Measurements from ENCODE around the gene GPHN.

GPHN gene

GRCh38 chr14:66476964-66477363, 31.0 kb upstream of the GPHN start:
- Histone ChIP-seq H3K9me3 (ENCODE audit: control extremely low read depth in 1 of 5, control insufficient read depth in 4 of 5, insufficient read depth in 2 of 5, low read depth in 1 of 5, low read length in 4 of 5) (peaks cover 0 to 3% (median 2%) of the 10 kb centered on the region in 5 experiments), H3K27me3 (replicated peaks in 2 of 5; ENCODE audit: control insufficient read depth in 4 of 5, insufficient read depth in 5 of 5, low read length in 4 of 5) (no peaks in the 10 kb centered on the region), H3K4me1 (ENCODE audit: control extremely low read depth in 1 of 4, control insufficient read depth in 4 of 4, insufficient read depth in 4 of 4, low read length in 3 of 4) (peaks cover 0 to 10% (median 4%) of the 10 kb centered on the region in 4 experiments), H3K4me3 (ENCODE audit: control insufficient read depth in 1 of 7, extremely low read depth in 1 of 7, insufficient read depth in 4 of 7, low read depth in 2 of 7, low read length in 6 of 7) (no peak overlapping the region), H3K36me3 (ENCODE audit: control insufficient read depth in 4 of 4, insufficient read depth in 4 of 4, low read length in 3 of 4) (no peaks in the 10 kb centered on the region), H3K27ac (ENCODE audit: insufficient read depth in 1 of 2, low read depth in 1 of 2, low read length in 2 of 2, poor library complexity in 1 of 2, severe bottlenecking in 2 of 2) (no peak overlapping the region)
- 0% methylated on average over 1 of the region's 1 CpG for WGBS (ENCODE audit: insufficient coverage)
- POLR2A ChIA-PET: no interaction called here
- CTCF ChIA-PET: interaction anchor here (1.4 to 1.6 kb wide), 2 partner anchors 18 to 20 kb away, joined by 3 read pairs; no protein-coding TSS in a partner anchor
- DNase-seq: peak; percentile 28 to 76 (median 64)

DNA sequence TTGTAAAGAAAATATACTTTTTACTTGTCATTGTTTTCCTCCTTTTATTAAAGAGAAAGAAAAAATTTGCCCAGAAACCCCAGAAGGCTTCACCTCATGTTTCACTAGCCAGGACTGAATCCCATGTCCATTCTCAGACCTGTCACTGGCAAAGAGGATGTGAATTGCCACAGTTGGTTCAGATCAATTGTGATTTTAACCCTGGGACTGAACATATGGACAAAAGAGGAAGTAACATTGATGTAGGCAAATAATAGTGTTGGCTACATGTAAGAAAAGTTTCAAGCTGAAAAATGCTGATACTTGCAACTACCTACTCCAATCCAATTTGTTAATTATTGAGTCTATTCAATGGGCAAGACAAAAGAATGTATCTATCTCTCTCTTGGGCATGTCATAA, 30.4 kb upstream of the GPHN start:
- Histone ChIP-seq H3K27me3 (replicated peaks in 2 of 5; ENCODE audit: control insufficient read depth in 4 of 5, insufficient read depth in 5 of 5, low read length in 4 of 5) (no peaks in the 10 kb centered on the region), H3K36me3 (ENCODE audit: control insufficient read depth in 4 of 4, insufficient read depth in 4 of 4, low read length in 3 of 4) (no peaks in the 10 kb centered on the region), H3K4me3 (ENCODE audit: control insufficient read depth in 1 of 7, extremely low read depth in 1 of 7, insufficient read depth in 4 of 7, low read depth in 2 of 7, low read length in 6 of 7) (no peak overlapping the region), H3K4me1 (ENCODE audit: control extremely low read depth in 1 of 4, control insufficient read depth in 4 of 4, insufficient read depth in 4 of 4, low read length in 3 of 4) (peaks cover 0 to 10% (median 4%) of the 10 kb centered on the region in 4 experiments), H3K27ac (ENCODE audit: insufficient read depth in 1 of 2, low read depth in 1 of 2, low read length in 2 of 2, poor library complexity in 1 of 2, severe bottlenecking in 2 of 2) (no peak overlapping the region), H3K9me3 (ENCODE audit: control extremely low read depth in 1 of 5, control insufficient read depth in 4 of 5, insufficient read depth in 2 of 5, low read depth in 1 of 5, low read length in 4 of 5) (peaks cover 0 to 3% (median 2%) of the 10 kb centered on the region in 5 experiments)
- CTCF ChIA-PET: interaction anchor here (1.6 kb wide), 1 partner anchor 18 kb away, joined by 3 read pairs; no protein-coding TSS in a partner anchor
- POLR2A ChIA-PET: no interaction called here
- peak in 2 of 3 donors; percentile 59 to 77 for DNase-seq

- DNase-seq: no peak
- H3K27ac ChIP-seq (ENCODE audit: insufficient read depth in 1 of 2, low read depth in 1 of 2, low read length in 2 of 2, poor library complexity in 1 of 2, severe bottlenecking in 2 of 2): no peak overlapping the region
- no peaks in the 10 kb centered on the region for H3K9me3 ChIP-seq (ENCODE audit: control extremely low read depth in 1 of 5, control insufficient read depth in 4 of 5, insufficient read depth in 2 of 5, low read depth in 1 of 5, low read length in 4 of 5)
- WGBS (ENCODE audit: insufficient coverage): no CpG with 5 or more reads among the region's 2 CpGs
- H3K36me3 ChIP-seq (ENCODE audit: control insufficient read depth in 4 of 4, insufficient read depth in 4 of 4, low read length in 3 of 4): no peaks in the 10 kb centered on the region
- H3K4me3 ChIP-seq (ENCODE audit: control insufficient read depth in 1 of 7, extremely low read depth in 1 of 7, insufficient read depth in 4 of 7, low read depth in 2 of 7, low read length in 6 of 7): no peak overlapping the region
- ChIA-PET POLR2A (no interaction called here), CTCF (no interaction called here)
- no peaks in the 10 kb centered on the region for H3K27me3 ChIP-seq (replicated peaks in 2 of 5; ENCODE audit: control insufficient read depth in 4 of 5, insufficient read depth in 5 of 5, low read length in 4 of 5)
- peaks cover 5 to 24% (median 14%) of the 10 kb centered on the region in 4 experiments for H3K4me1 ChIP-seq (ENCODE audit: control extremely low read depth in 1 of 4, control insufficient read depth in 4 of 4, insufficient read depth in 4 of 4, low read length in 3 of 4)
These were observed 25.1 kb upstream of the GPHN start for GRCh38 chr14:66482873-66483272.

GRCh38 chr14:66483322-66483721, 24.6 kb upstream of the GPHN start:
- H3K27me3 ChIP-seq (replicated peaks in 2 of 5; ENCODE audit: control insufficient read depth in 4 of 5, insufficient read depth in 5 of 5, low read length in 4 of 5): no peaks in the 10 kb centered on the region
- H3K4me1 ChIP-seq (ENCODE audit: control extremely low read depth in 1 of 4, control insufficient read depth in 4 of 4, insufficient read depth in 4 of 4, low read length in 3 of 4): peaks cover 5 to 25% (median 16%) of the 10 kb centered on the region in 4 experiments
- no peak overlapping the region for H3K27ac ChIP-seq (ENCODE audit: insufficient read depth in 1 of 2, low read depth in 1 of 2, low read length in 2 of 2, poor library complexity in 1 of 2, severe bottlenecking in 2 of 2)
- no peak overlapping the region for H3K4me3 ChIP-seq (ENCODE audit: control insufficient read depth in 1 of 7, extremely low read depth in 1 of 7, insufficient read depth in 4 of 7, low read depth in 2 of 7, low read length in 6 of 7)
- H3K9me3 ChIP-seq (ENCODE audit: control extremely low read depth in 1 of 5, control insufficient read depth in 4 of 5, insufficient read depth in 2 of 5, low read depth in 1 of 5, low read length in 4 of 5): no peaks in the 10 kb centered on the region
- ChIA-PET POLR2A (no interaction called here), CTCF (no interaction called here)
- WGBS (ENCODE audit: insufficient coverage): 89% methylated on average over 1 of the region's 1 CpG
- H3K36me3 ChIP-seq (ENCODE audit: control insufficient read depth in 4 of 4, insufficient read depth in 4 of 4, low read length in 3 of 4): no peaks in the 10 kb centered on the region
- no peak for DNase-seq

- WGBS (ENCODE audit: insufficient coverage): no CpG with 5 or more reads among the region's 3 CpGs
- H3K9me3 ChIP-seq (ENCODE audit: control extremely low read depth in 1 of 5, control insufficient read depth in 4 of 5, insufficient read depth in 2 of 5, low read depth in 1 of 5, low read length in 4 of 5): no peaks in the 10 kb centered on the region
These were observed 22.9 kb upstream of the GPHN start for GRCh38 chr14:66485029-66485428.

DNA sequence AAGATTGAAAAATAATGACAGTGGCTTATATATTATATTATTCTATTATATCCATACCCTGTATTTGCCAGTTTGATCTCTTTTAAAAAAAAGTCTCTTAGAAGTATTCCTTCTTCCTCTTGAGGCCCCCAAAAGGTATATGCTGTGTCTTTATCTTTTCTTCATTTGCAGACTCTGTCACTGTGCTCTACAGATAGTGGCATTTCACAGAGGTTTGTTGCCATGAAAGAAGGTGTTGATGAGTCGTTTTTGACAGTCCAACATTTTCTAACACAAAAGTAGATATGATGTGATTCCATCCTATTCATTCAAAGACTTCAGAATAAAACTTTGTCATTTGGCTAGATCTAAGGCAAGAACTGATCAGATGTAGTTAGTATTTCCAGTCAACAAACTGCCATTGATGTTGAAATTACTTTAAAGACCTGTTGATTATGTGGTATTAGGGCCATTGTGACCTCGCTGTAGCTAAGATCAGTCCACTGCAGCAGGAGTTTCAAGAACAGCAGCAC, 22.0 kb upstream of the GPHN start, which contains the start of gene CCDC196:
TSS of gene CCDC196 (plus strand) at position 462 of the 512 bp plus-strand sequence. CDS start 132 bp downstream, outside the sequence.
- Histone ChIP-seq H3K4me3 (ENCODE audit: control insufficient read depth in 1 of 7, extremely low read depth in 1 of 7, insufficient read depth in 4 of 7, low read depth in 2 of 7, low read length in 6 of 7) (no peak within 1 kb of the TSS), H3K27ac (ENCODE audit: insufficient read depth in 1 of 2, low read depth in 1 of 2, low read length in 2 of 2, poor library complexity in 1 of 2, severe bottlenecking in 2 of 2) (no peak within 1 kb of the TSS), H3K36me3 (ENCODE audit: control insufficient read depth in 4 of 4, insufficient read depth in 4 of 4, low read length in 3 of 4) (no peaks in the 10 kb centered on the region), H3K27me3 (replicated peaks in 2 of 5; ENCODE audit: control insufficient read depth in 4 of 5, insufficient read depth in 5 of 5, low read length in 4 of 5) (no peaks in the 10 kb centered on the region), H3K4me1 (ENCODE audit: control extremely low read depth in 1 of 4, control insufficient read depth in 4 of 4, insufficient read depth in 4 of 4, low read length in 3 of 4) (peaks cover 5 to 19% (median 17%) of the 10 kb centered on the region in 4 experiments), H3K9me3 (ENCODE audit: control extremely low read depth in 1 of 5, control insufficient read depth in 4 of 5, insufficient read depth in 2 of 5, low read depth in 1 of 5, low read length in 4 of 5) (no peaks in the 10 kb centered on the region)
- ChIA-PET POLR2A (no interaction called here), CTCF (interaction anchor here (0.9 kb wide), 1 partner anchor 15 kb away, joined by 3 read pairs; no protein-coding TSS in a partner anchor)
- DNase-seq: no peak
- WGBS (ENCODE audit: insufficient coverage): 83% methylated on average over 1 of the region's 2 CpGs

More at GRCh38 chr14:66485029-66485428, 22.9 kb upstream of the GPHN start:
- no peak overlapping the region for H3K27ac ChIP-seq (ENCODE audit: insufficient read depth in 1 of 2, low read depth in 1 of 2, low read length in 2 of 2, poor library complexity in 1 of 2, severe bottlenecking in 2 of 2)
- H3K4me3 ChIP-seq (ENCODE audit: control insufficient read depth in 1 of 7, extremely low read depth in 1 of 7, insufficient read depth in 4 of 7, low read depth in 2 of 7, low read length in 6 of 7): no peak overlapping the region
- POLR2A ChIA-PET: no interaction called here
- DNase-seq: no peak
- no peaks in the 10 kb centered on the region for H3K27me3 ChIP-seq (replicated peaks in 2 of 5; ENCODE audit: control insufficient read depth in 4 of 5, insufficient read depth in 5 of 5, low read length in 4 of 5)
- H3K4me1 ChIP-seq (ENCODE audit: control extremely low read depth in 1 of 4, control insufficient read depth in 4 of 4, insufficient read depth in 4 of 4, low read length in 3 of 4): peaks cover 5 to 19% (median 15%) of the 10 kb centered on the region in 4 experiments
- CTCF ChIA-PET: interaction anchor here (0.9 kb wide), 1 partner anchor 14 kb away, joined by 3 read pairs; no protein-coding TSS in a partner anchor
- no peaks in the 10 kb centered on the region for H3K36me3 ChIP-seq (ENCODE audit: control insufficient read depth in 4 of 4, insufficient read depth in 4 of 4, low read length in 3 of 4)

DNA sequence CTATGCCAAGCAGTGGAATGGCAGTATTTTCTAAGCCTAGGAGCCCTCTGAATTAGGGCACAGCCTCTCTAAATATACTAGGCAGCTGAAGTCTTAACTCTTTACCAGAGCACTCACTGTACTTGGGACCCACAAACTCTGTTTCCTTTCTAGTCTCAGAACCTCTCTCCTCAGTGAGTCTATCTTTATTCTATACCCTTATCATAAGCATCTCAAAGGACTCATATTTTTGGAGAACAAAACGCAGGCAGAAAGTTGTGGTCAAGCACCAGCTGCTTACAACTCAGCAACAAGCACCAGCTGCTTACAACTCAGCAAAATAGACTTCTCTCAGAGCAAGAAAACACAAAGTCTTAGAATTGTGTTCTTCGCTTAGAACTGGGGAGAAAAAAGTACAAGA, 20.8 kb upstream of the GPHN start:
- Histone ChIP-seq H3K27me3 (replicated peaks in 2 of 5; ENCODE audit: control insufficient read depth in 4 of 5, insufficient read depth in 5 of 5, low read length in 4 of 5) (no peaks in the 10 kb centered on the region), H3K36me3 (ENCODE audit: control insufficient read depth in 4 of 4, insufficient read depth in 4 of 4, low read length in 3 of 4) (no peaks in the 10 kb centered on the region), H3K4me3 (ENCODE audit: control insufficient read depth in 1 of 7, extremely low read depth in 1 of 7, insufficient read depth in 4 of 7, low read depth in 2 of 7, low read length in 6 of 7) (no peak overlapping the region), H3K27ac (ENCODE audit: insufficient read depth in 1 of 2, low read depth in 1 of 2, low read length in 2 of 2, poor library complexity in 1 of 2, severe bottlenecking in 2 of 2) (no peak overlapping the region), H3K9me3 (ENCODE audit: control extremely low read depth in 1 of 5, control insufficient read depth in 4 of 5, insufficient read depth in 2 of 5, low read depth in 1 of 5, low read length in 4 of 5) (no peaks in the 10 kb centered on the region), H3K4me1 (ENCODE audit: control extremely low read depth in 1 of 4, control insufficient read depth in 4 of 4, insufficient read depth in 4 of 4, low read length in 3 of 4) (peaks cover 5 to 19% (median 17%) of the 10 kb centered on the region in 4 experiments)
- ChIA-PET POLR2A (no interaction called here), CTCF (interaction anchor here (0.9 kb wide), 1 partner anchor 17 kb away, joined by 3 read pairs; no protein-coding TSS in a partner anchor)
- no CpG with 5 or more reads among the region's 2 CpGs for WGBS (ENCODE audit: insufficient coverage)
- peak in 2 of 3 donors; percentile 35 to 62 for DNase-seq
